ENCODE data around the gene UBA3.

UBA3 gene

DNA sequence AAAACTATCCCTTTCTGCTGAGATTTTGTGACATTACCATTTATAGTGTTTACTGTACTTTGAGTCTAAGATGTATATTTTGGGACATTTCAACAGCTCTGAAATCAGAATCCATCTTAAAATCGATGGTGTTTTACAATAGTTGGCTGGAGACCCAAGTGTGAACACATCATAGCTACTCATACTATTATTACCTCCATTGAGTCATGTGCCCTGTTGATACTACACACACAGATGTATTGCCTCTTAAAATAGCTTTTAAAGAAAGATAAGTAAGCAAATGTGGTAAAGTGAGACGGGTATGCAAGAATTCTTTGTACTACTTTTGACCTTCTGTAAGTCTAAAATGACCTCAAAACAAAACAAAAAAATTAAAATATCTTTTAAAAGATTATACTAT is 35.6 kb upstream of the UBA3 start:
- no peaks in the 10 kb centered on the region for H3K4me1 Mint-ChIP-seq
- H3K9me3 Mint-ChIP-seq, result no peaks in the 10 kb centered on the region
- CTCF ChIA-PET, result no interaction called here
- H3K27ac Mint-ChIP-seq, result no peak overlapping the region
- no peak for DNase-seq
- H3K27me3 Mint-ChIP-seq, result peaks cover 12% of the 10 kb centered on the region
- H3K4me3 Mint-ChIP-seq, result no peak overlapping the region
- H3K36me3 Mint-ChIP-seq, result no peaks in the 10 kb centered on the region

DNA sequence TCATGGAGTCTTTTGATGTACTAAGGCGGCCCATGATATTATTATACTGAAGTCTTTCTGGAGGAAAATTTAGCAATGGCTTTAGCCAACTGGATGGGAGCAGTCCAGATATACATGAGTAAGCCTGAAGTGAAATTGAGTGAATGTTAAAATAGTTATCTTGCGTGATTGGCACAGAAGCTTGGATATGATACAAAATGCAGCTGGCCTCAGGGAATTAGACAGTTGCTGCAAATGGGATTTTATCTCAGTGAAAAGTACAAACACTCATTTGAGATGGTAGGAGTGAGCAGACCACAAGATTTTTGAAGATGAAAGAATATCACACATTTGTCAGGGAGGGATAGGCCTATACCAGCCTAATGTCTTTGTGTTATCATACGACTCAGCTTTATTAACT is 33.4 kb upstream of the UBA3 start:
- peaks cover 6% of the 10 kb centered on the region for H3K27me3 Mint-ChIP-seq
- DNase-seq, result no peak

DNA sequence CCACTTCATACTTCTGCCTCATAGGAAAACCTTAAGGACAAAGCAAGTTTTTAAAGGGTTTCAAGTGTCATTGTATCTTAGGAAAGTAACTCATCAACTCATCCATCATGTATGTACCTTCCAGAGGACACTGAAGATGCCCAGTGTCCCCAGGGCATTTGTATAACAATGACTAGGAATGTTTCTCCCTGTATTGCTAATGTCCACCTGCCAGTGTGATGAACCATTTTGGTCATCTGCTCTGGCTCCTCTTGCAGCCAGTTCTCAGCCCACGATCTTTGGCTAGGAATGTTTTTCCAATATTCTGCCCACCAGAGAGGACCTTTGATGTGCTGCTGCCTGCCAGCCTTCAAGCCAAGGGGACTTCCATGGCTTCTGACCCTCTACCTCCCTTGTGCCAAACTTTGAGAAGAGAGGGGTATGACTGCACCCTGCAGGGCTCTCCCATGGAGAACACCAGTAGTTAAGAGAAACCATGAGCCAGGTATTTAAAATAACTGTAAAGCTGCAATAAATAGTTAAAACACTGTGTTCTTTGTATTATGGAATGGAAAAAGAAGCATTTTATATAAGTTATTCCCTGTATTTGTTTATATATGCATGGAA is 30.9 kb upstream of the UBA3 start:
- H3K36me3 Mint-ChIP-seq, result peaks cover 9% of the 10 kb centered on the region
- no peak for DNase-seq
- CTCF ChIA-PET, result interaction anchor here (1.0 to 1.1 kb wide), 2 partner anchors 10 to 32 kb away, joined by 3 to 5 read pairs; no protein-coding TSS in a partner anchor
- no peak overlapping the region for H3K4me3 Mint-ChIP-seq
- no peaks in the 10 kb centered on the region for H3K4me1 Mint-ChIP-seq
- no peak overlapping the region for H3K27ac Mint-ChIP-seq
- H3K9me3 Mint-ChIP-seq, result no peaks in the 10 kb centered on the region
- no peaks in the 10 kb centered on the region for H3K27me3 Mint-ChIP-seq

More for the DNA sequence above, 33.4 kb upstream of the UBA3 start:
- Mint-ChIP-seq H3K27ac (no peak overlapping the region), H3K4me3 (no peak overlapping the region), H3K9me3 (no peaks in the 10 kb centered on the region), H3K36me3 (peaks cover 2% of the 10 kb centered on the region), H3K4me1 (no peaks in the 10 kb centered on the region)
- CTCF ChIA-PET, result interaction anchor here (0.9 to 1.0 kb wide), 2 partner anchors 9 to 193 kb away, joined by 3 to 4 read pairs; partner anchors contain the start of gene LMOD3

DNA sequence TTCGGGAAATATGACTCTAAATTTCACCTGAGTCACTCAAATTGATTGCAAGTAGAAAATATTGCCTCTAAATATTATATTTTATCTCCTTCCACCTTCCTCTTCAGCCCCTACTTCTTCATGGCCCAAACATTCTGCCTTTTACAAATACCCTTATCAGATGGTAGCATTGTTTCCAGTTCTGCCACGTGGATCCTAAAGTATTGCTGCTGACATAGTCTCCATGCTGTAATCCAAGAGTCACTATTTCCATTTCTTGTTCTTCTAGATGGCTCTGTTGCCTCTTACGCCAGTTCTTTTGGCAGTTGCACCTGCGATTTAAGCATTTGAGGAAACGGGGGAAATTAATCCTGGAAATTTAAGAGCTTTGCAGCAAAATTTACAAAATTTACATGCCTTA is 28.6 kb upstream of the UBA3 start:
- CTCF ChIA-PET, result no interaction called here
- Mint-ChIP-seq H3K4me1 (peaks cover 12% of the 10 kb centered on the region), H3K27me3 (no peaks in the 10 kb centered on the region), H3K36me3 (peaks cover 26% of the 10 kb centered on the region), H3K9me3 (no peaks in the 10 kb centered on the region), H3K27ac (no peak overlapping the region), H3K4me3 (no peak overlapping the region)
- DNase-seq, result no peak

DNA sequence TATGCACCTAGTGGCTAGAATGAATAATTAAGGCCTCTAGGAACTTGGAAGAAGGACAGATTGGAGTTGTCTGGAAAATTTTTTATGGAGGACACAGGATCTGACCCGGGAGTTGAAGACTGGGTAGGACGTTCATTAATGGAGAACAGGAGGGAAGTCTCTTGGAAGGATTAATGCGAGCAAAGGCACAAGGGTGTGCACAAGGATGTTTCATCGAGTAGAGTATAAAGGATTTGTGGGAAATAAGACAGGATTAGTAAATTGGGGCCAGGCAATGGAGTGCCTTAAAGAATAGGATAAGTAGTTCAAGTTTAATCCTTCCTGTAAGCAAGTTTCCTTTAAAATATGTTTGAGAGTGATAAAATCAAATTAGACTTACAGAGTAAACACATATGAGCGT is 27.7 kb upstream of the UBA3 start:
- Mint-ChIP-seq H3K36me3 (peaks cover 35% of the 10 kb centered on the region), H3K27me3 (no peaks in the 10 kb centered on the region), H3K9me3 (no peaks in the 10 kb centered on the region), H3K27ac (no peak overlapping the region), H3K4me1 (peaks cover 21% of the 10 kb centered on the region), H3K4me3 (no peak overlapping the region)
- DNase-seq, result no peak
- CTCF ChIA-PET, result interaction anchor here (1.1 kb wide), 1 partner anchor 199 kb away, joined by 3 read pairs; no protein-coding TSS in a partner anchor

DNA sequence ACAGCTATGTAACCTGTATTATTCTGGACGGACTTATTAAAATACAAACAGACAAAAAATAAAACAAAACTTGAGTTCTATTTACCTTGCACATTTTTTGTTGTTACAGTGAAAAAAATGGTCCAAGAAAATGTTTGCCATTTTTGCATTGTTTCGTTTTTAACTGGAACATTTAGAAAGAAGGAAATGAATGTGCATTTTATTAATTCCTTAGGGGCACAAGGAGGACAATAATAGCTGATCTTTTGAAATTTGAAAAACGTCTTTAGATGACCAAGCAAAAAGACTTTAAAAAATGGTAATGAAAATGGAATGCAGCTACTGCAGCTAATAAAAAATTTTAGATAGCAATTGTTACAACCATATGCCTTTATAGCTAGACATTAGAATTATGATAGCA is 25.2 kb upstream of the UBA3 start:
- Mint-ChIP-seq H3K9me3 (no peaks in the 10 kb centered on the region), H3K27me3 (no peaks in the 10 kb centered on the region), H3K27ac (no peak overlapping the region), H3K4me3 (no peak overlapping the region), H3K36me3 (peaks cover 50% of the 10 kb centered on the region), H3K4me1 (peaks cover 39% of the 10 kb centered on the region)
- DNase-seq, result no peak
- CTCF ChIA-PET, result interaction anchor here (0.7 to 1.7 kb wide), 2 partner anchors 14 to 16 kb away, joined by 3 to 9 read pairs; no protein-coding TSS in a partner anchor

DNA sequence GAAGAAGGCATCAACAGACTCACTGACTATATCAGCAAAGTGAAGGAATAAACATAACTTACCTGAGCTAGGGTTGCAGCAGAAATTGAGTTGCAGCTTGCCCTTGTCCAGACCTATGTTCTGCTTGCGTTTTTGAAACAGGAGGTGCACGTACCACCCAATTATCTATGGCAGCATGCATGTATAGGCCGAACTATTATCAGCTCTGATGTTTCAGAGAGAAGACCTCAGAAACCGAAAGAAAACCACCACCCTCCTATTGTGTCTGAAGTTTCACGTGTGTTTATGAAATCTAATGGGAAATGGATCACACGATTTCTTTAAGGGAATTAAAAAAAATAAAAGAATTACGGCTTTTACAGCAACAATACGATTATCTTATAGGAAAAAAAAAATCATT is 24.4 kb upstream of the UBA3 start:
- peaks cover 42% of the 10 kb centered on the region for H3K4me1 Mint-ChIP-seq
- CTCF ChIA-PET, result interaction anchor here (1.0 kb wide), 1 partner anchor 11 kb away, joined by 3 read pairs; no protein-coding TSS in a partner anchor
- H3K4me3 Mint-ChIP-seq, result no peak overlapping the region
- H3K9me3 Mint-ChIP-seq, result no peaks in the 10 kb centered on the region
- peaks cover 57% of the 10 kb centered on the region for H3K36me3 Mint-ChIP-seq
- no peaks in the 10 kb centered on the region for H3K27me3 Mint-ChIP-seq
- DNase-seq, result no peak
- H3K27ac Mint-ChIP-seq, result no peak overlapping the region

DNA sequence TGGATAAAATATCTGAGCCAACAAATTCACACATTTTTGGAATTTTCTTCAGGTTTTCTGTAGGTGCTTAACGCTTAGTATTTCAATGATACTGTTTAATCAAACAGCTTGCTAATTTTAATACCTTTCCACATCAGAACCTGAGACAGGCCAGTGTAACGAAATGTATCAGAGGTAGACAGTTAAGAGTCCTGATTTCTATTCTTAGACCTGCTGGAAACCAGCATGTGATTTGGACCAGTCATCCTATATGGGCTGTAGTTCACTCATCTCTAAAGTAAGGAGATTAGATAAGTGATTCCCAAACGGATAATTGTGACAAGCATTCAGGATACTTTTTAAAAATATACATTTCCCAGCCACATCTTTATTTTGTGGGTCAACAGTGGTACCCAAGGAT is 23.0 kb upstream of the UBA3 start:
- Mint-ChIP-seq H3K27me3 (no peaks in the 10 kb centered on the region), H3K36me3 (peaks cover 62% of the 10 kb centered on the region)
- CTCF ChIA-PET, result interaction anchor here (0.6 kb wide), 1 partner anchor 1567 kb away, joined by 3 read pairs; no protein-coding TSS in a partner anchor

DNA sequence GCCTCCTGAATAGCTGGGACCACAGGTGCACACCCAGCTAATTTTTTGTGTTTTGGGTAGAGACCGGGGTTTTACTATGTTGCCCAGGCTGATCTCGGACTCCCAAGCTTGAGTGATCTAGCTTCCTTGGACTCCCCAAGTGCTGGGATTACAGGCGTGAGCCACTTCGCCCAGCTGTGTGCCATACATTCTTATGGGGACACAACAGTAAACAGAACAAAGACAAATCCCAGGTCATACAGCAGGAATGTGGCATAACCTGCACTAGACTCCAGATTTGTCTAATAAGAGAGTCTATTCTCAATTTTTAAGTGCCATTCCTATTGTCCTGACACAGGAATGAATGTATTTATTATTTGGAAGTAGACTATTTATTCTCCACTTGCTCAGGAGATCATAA is 22.2 kb upstream of the UBA3 start:
- Mint-ChIP-seq H3K36me3 (peaks cover 62% of the 10 kb centered on the region), H3K4me3 (no peak overlapping the region), H3K27ac (no peak overlapping the region), H3K4me1 (peaks cover 52% of the 10 kb centered on the region), H3K9me3 (no peaks in the 10 kb centered on the region), H3K27me3 (no peaks in the 10 kb centered on the region)
- no peak for DNase-seq
- CTCF ChIA-PET, result interaction anchor here (0.8 kb wide), 1 partner anchor 52 kb away, joined by 3 read pairs; no protein-coding TSS in a partner anchor

More for the DNA sequence above, 23.0 kb upstream of the UBA3 start:
- Mint-ChIP-seq H3K4me1 (peaks cover 48% of the 10 kb centered on the region), H3K4me3 (no peak overlapping the region), H3K9me3 (no peaks in the 10 kb centered on the region), H3K27ac (no peak overlapping the region)
- DNase-seq, result no peak

DNA sequence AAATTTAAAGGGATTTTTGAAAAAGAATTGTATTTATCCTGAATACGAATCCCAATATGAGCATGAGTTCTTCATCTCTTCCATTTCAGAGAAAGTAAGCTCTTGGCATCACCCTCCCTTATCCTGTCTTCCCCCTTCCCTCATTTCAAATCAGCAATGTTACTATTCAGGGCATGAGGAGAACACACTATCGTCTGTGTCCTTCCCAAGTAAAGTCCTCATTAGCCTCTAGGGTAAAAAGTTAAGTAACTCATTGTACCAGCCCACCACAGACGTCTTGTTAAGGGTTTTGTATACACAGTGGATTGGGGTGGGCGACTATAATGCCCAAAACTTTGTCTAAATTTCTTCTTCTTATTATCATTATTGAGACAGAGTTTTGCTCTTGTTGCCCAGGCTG is 19.4 kb upstream of the UBA3 start:
- CTCF ChIA-PET, result interaction anchor here (1.2 kb wide), 1 partner anchor 22 kb away, joined by 3 read pairs; no protein-coding TSS in a partner anchor
- peaks cover 72% of the 10 kb centered on the region for H3K4me1 Mint-ChIP-seq
- H3K27ac Mint-ChIP-seq, result no peak overlapping the region
- H3K4me3 Mint-ChIP-seq, result no peak overlapping the region
- no peaks in the 10 kb centered on the region for H3K9me3 Mint-ChIP-seq
- peaks cover 67% of the 10 kb centered on the region for H3K36me3 Mint-ChIP-seq
- no peak for DNase-seq
- H3K27me3 Mint-ChIP-seq, result no peaks in the 10 kb centered on the region

DNA sequence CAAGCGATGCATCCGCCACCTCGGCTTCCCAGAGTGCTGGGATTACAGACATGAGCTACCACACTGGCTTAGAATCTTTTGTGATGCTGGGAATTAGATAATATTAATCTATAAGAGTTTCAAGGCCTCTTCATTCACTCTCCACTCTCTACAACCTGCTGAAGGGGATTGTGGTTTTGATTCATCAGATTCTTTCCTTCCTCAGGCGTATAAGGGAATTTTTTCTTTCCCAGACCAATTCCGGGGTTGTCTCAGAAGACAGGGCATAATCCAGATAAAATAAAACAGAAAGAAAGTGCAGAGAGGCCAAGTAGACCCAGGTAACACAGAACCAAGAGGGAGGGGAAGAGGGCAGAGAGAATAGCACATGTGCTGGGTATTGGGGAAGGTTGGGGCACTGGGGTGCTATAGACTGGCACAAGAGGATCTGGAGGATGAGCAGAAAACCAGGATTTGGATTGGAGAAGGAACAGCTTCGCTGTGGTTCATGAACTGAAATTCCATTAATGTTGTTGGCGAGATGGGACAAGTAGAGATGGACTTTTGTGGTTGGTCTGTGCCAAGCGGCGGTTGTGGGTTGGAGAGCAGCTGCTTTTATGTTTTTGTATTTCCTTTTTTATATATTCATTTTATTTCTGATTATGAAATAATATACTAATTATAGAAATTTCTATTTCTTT is 17.4 kb upstream of the UBA3 start:
- Mint-ChIP-seq H3K27me3 (no peaks in the 10 kb centered on the region), H3K27ac (peak overlapping the region; percentile 19), H3K4me3 (no peak overlapping the region), H3K9me3 (no peaks in the 10 kb centered on the region), H3K4me1 (peaks cover 73% of the 10 kb centered on the region), H3K36me3 (peaks cover 65% of the 10 kb centered on the region)
- CTCF ChIA-PET, result interaction anchor here (0.6 kb wide), 1 partner anchor 24 kb away, joined by 3 read pairs; no protein-coding TSS in a partner anchor
- no peak for DNase-seq

DNA sequence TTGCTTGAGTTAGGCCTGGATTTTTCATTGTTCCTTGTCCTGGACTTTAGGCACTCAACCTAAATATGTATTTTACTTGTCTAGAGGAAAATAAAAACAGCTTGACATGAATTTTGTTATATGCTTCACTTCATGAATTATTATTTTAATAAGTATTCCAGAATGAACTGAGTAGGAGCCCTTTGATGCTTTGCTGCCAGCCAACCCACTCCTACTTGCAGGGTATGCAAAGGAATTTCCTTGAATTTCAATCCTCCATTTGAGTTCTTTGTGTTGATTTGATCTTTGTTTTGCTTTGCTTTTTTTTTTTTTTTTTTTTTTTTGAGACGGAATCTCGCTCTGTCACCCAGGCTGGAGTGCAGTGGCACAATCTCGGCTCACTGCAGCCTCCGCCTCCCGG is 16.1 kb upstream of the UBA3 start:
- Mint-ChIP-seq H3K9me3 (no peaks in the 10 kb centered on the region), H3K4me1 (peaks cover 74% of the 10 kb centered on the region), H3K36me3 (peaks cover 59% of the 10 kb centered on the region), H3K27me3 (no peaks in the 10 kb centered on the region), H3K27ac (peak overlapping the region; percentile 89), H3K4me3 (peak overlapping the region; percentile 62)
- no peak for DNase-seq
- CTCF ChIA-PET, result interaction anchor here (0.6 to 1.6 kb wide), 2 partner anchors 10 to 82 kb away, joined by 3 to 7 read pairs; no protein-coding TSS in a partner anchor

DNA sequence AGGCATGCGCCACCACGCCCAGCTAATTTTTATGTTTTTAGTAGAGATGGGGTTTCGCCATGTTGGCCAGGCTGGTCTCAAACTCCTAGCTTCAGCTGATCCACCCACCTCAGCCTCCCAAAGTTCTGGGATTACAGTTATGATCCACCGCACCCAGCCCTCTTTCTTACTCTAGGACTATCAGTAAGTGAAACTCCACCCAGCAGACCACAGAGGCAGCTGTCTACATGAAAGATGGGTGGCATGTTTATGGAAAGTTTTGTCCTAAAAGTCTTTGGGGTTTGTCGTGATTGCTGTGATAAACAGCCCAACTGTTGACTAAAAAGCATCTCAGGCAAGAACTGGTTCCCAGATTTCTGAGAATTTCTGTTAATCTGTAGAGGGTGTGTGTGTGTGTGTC is 15.5 kb upstream of the UBA3 start:
- peak; percentile 43 for DNase-seq
- H3K9me3 Mint-ChIP-seq, result no peaks in the 10 kb centered on the region
- peak overlapping the region; percentile 89 for H3K27ac Mint-ChIP-seq
- H3K36me3 Mint-ChIP-seq, result peaks cover 61% of the 10 kb centered on the region
- H3K4me1 Mint-ChIP-seq, result peaks cover 74% of the 10 kb centered on the region
- H3K27me3 Mint-ChIP-seq, result no peaks in the 10 kb centered on the region
- CTCF ChIA-PET, result interaction anchor here (0.6 to 1.6 kb wide), 2 partner anchors 9 to 83 kb away, joined by 3 to 7 read pairs; no protein-coding TSS in a partner anchor
- peak overlapping the region; percentile 62 for H3K4me3 Mint-ChIP-seq

DNA sequence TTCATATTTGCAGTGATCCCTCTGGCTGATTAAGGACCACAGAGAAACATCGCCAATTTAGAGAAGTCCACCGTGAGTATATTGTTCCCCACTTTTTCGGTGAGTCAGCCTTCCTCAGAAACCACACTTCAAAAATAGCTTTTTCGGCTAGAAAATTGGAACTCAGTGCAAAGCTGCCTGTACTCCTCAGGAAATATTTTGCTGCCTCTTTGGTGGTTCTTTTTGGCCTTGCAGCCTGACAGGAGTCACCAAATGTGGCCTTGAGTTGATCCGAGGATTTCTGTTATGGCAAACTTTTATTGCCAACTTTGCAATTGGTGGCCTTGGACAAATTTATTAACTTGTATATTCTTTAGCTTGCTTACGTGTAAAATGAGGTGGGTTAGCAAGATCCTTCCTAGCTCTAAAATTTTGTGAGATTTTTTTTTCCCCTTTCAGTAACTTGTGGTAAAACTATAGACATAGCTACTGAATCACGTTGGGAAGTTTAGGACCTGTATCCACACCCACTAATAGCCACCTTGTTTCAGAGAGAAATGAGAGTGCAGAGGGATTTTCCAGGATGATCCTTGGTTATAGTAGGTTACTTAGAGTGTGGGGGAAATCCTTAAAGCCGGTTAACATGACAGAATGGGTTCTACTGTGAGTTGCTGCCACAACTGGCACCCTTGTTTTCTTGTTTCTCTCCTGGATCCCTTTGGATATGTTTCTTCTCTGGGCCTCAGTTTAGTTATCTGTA is 14.5 kb upstream of the UBA3 start:
- H3K36me3 Mint-ChIP-seq, result peaks cover 64% of the 10 kb centered on the region

More for the DNA sequence above, 14.5 kb upstream of the UBA3 start:
- Mint-ChIP-seq H3K27me3 (no peaks in the 10 kb centered on the region), H3K4me1 (peaks cover 80% of the 10 kb centered on the region), H3K27ac (peak overlapping the region; percentile 98), H3K9me3 (no peaks in the 10 kb centered on the region), H3K4me3 (peak overlapping the region; percentile 53)
- no peak for DNase-seq
- CTCF ChIA-PET, result interaction anchor here (0.7 to 2.9 kb wide), 4 partner anchors 8 to 26 kb away, joined by 3 to 13 read pairs (median 5); no protein-coding TSS in a partner anchor

Data from activated naive CD4-positive, alpha-beta T cell treated with anti-CD3 and anti-CD28 coated beads, Interleukin-2, amount 10 ng/mL, durations not matched to agents 7 days and 5 days (primary cell).